Measurements from ENCODE around the gene SYTL5.
A peak's percentile ranks its signal among the peaks of the same experiment; 100 is the strongest.

SYTL5 gene

GRCh38 chrX:38138157-38138891 lies 132.0 kb downstream of the SYTL5 start:
- H3K4me3 ChIP-seq (ENCODE audit: control insufficient read depth, low read depth, low read length) = no peak overlapping the region
- no peak for TF ChIP-seq CTCF (conservative IDR thresholded peaks at IDR 0.05; ENCODE audit: control insufficient read depth, insufficient read depth, low read depth, low read length)
- DNase-seq (ENCODE audit: low read depth) = no peak

DNA sequence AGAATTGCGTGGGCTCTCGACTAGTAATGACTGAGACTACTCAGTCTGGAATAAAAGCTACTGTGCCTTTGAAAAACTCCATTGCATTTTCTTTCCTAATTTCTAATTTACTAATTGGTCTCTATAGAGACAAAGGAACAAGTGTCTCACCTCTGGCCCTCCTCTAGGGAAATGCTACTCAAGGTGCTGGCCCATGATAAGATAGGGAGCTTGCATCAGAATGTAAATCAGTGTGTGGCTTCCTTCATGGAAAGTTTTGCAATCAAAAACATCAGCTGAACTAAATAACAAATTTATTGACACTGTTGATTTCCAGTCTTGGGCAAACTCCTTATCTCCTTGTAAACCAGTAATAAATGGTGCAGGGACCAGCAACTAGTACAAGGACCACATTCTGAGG lies 132.5 kb downstream of the SYTL5 start:
- no peak overlapping the region for H3K4me3 ChIP-seq (ENCODE audit: control insufficient read depth, low read depth, low read length)
- TF ChIP-seq CTCF (conservative IDR thresholded peaks at IDR 0.05; ENCODE audit: control insufficient read depth, insufficient read depth, low read depth, low read length) = no peak
- no peak for DNase-seq (ENCODE audit: low read depth)

GRCh38 chrX:38142610-38143009 lies 136.3 kb downstream of the SYTL5 start:
- TF ChIP-seq CTCF (conservative IDR thresholded peaks at IDR 0.05; ENCODE audit: control insufficient read depth, insufficient read depth, low read depth, low read length) = no peak
- H3K4me3 ChIP-seq (ENCODE audit: control insufficient read depth, low read depth, low read length) = no peak overlapping the region
- DNase-seq (ENCODE audit: low read depth) = peak; percentile 77

GRCh38 chrX:38149016-38149415 lies 142.7 kb downstream of the SYTL5 start:
- no peak for TF ChIP-seq CTCF (conservative IDR thresholded peaks at IDR 0.05; ENCODE audit: control insufficient read depth, insufficient read depth, low read depth, low read length)
- H3K4me3 ChIP-seq (ENCODE audit: control insufficient read depth, low read depth, low read length) = no peak overlapping the region
- DNase-seq (ENCODE audit: low read depth) = no peak

- no peak for TF ChIP-seq CTCF (conservative IDR thresholded peaks at IDR 0.05; ENCODE audit: control insufficient read depth, insufficient read depth, low read depth, low read length)
- no peak for DNase-seq (ENCODE audit: low read depth)
- H3K4me3 ChIP-seq (ENCODE audit: control insufficient read depth, low read depth, low read length) = no peak overlapping the region
Measured at GRCh38 chrX:38150993-38151392, 144.6 kb downstream of the SYTL5 start.

GRCh38 chrX:38151441-38151840 lies 145.1 kb downstream of the SYTL5 start:
- DNase-seq (ENCODE audit: low read depth) = no peak
- H3K4me3 ChIP-seq (ENCODE audit: control insufficient read depth, low read depth, low read length) = no peak overlapping the region
- TF ChIP-seq CTCF (conservative IDR thresholded peaks at IDR 0.05; ENCODE audit: control insufficient read depth, insufficient read depth, low read depth, low read length) = no peak
